GM12801 (cell line): ENCODE measurements around the gene MOK.

Source experiments
- CTCF ChIP-seq: IDR thresholded peaks from one replicate; pipeline ENCODE4 v1.5.1; 2011; ENCODE audit warnings: control low read depth; ENCODE audit not compliant: insufficient read length; ENCODE audit errors: extremely low read depth

The MOK gene

GRCh38 chr14:102256716-102257115, 48.2 kb downstream of the MOK start:
- TF ChIP-seq CTCF = no peak

GRCh38 chr14:102255401-102256190, 49.4 kb downstream of the MOK start:
- no peak for TF ChIP-seq CTCF

- no peak for TF ChIP-seq CTCF
Measured at GRCh38 chr14:102252834-102253801, 51.8 kb downstream of the MOK start.

GRCh38 chr14:102251161-102251560, 53.8 kb downstream of the MOK start:
- TF ChIP-seq CTCF = no peak

- no peak for TF ChIP-seq CTCF
Measured at GRCh38 chr14:102250636-102251035, 54.3 kb downstream of the MOK start.

- TF ChIP-seq CTCF = no peak
Measured at GRCh38 chr14:102249981-102250380, 55.0 kb downstream of the MOK start.

GRCh38 chr14:102249041-102249440, 55.9 kb downstream of the MOK start:
- TF ChIP-seq CTCF = no peak
